ENCODE results near the gene GNL1. TPM values are rescaled to one million over a fixed set of nuclear protein-coding genes. Genes with fewer than 3 reads are reported as not detected.

The GNL1 gene
- total RNA-seq, 2 donors from 2014 or later, result 42.2 to 49.3 TPM

GRCh38 chr6:30568245-30568644 lies 12.0 kb upstream of the GNL1 start:
- no peaks in the 10 kb centered on the region for H3K9me3 ChIP-seq
- H3K4me1 ChIP-seq, result peaks cover 21% of the 10 kb centered on the region
- no peak overlapping the region for H3K27ac ChIP-seq
- no peak overlapping the region for H3K4me3 ChIP-seq
- no peaks in the 10 kb centered on the region for H3K27me3 ChIP-seq
- DNase-seq, result no peak
- no peak for TF ChIP-seq CTCF (IDR thresholded peaks at IDR 0.05)
- intact Hi-C loops (cut with DNase I), result no loop called here
- no peaks in the 10 kb centered on the region for H3K36me3 ChIP-seq
- H3K9ac ChIP-seq (ENCODE audit: low read depth in 2 of 2, low read length in 2 of 2), result no peak overlapping the region

GRCh38 chr6:30565772-30566171 lies 9.5 kb upstream of the GNL1 start:
- intact Hi-C loops (cut with DNase I), result no loop called here
- H3K9me3 ChIP-seq, result no peaks in the 10 kb centered on the region
- H3K27me3 ChIP-seq, result no peaks in the 10 kb centered on the region
- DNase-seq, result no peak
- no peak overlapping the region for H3K9ac ChIP-seq (ENCODE audit: low read depth in 2 of 2, low read length in 2 of 2)
- no peak for TF ChIP-seq CTCF (IDR thresholded peaks at IDR 0.05)
- H3K36me3 ChIP-seq, result no peaks in the 10 kb centered on the region
- H3K27ac ChIP-seq, result no peak overlapping the region
- H3K4me1 ChIP-seq, result peaks cover 8% of the 10 kb centered on the region
- no peak overlapping the region for H3K4me3 ChIP-seq

GRCh38 chr6:30564114-30564513 lies 7.8 kb upstream of the GNL1 start:
- intact Hi-C loops (cut with DNase I), result no loop called here
- no peak overlapping the region for H3K9ac ChIP-seq (ENCODE audit: low read depth in 2 of 2, low read length in 2 of 2)
- no peaks in the 10 kb centered on the region for H3K4me1 ChIP-seq
- no peaks in the 10 kb centered on the region for H3K36me3 ChIP-seq
- H3K9me3 ChIP-seq, result no peaks in the 10 kb centered on the region
- no peak for DNase-seq
- H3K4me3 ChIP-seq, result no peak overlapping the region
- TF ChIP-seq CTCF (IDR thresholded peaks at IDR 0.05), result no peak
- H3K27ac ChIP-seq, result no peak overlapping the region
- H3K27me3 ChIP-seq, result no peaks in the 10 kb centered on the region

GRCh38 chr6:30562470-30563425 lies 6.5 kb upstream of the GNL1 start:
- Histone ChIP-seq H3K27me3 (no peaks in the 10 kb centered on the region), H3K9me3 (no peaks in the 10 kb centered on the region), H3K9ac (ENCODE audit: low read depth in 2 of 2, low read length in 2 of 2) (no peak overlapping the region), H3K36me3 (no peaks in the 10 kb centered on the region), H3K4me3 (no peak overlapping the region), H3K27ac (no peak overlapping the region), H3K4me1 (no peaks in the 10 kb centered on the region)
- no peak for DNase-seq
- intact Hi-C loops (cut with DNase I), result no loop called here
- no peak for TF ChIP-seq CTCF (IDR thresholded peaks at IDR 0.05)

- no peak overlapping the region for H3K27ac ChIP-seq
- no peak overlapping the region for H3K4me3 ChIP-seq
- no peaks in the 10 kb centered on the region for H3K9me3 ChIP-seq
- DNase-seq, result no peak
- intact Hi-C loops (cut with DNase I), result no loop called here
- no peaks in the 10 kb centered on the region for H3K36me3 ChIP-seq
- no peak overlapping the region for H3K9ac ChIP-seq (ENCODE audit: low read depth in 2 of 2, low read length in 2 of 2)
- TF ChIP-seq CTCF (IDR thresholded peaks at IDR 0.05), result no peak
- H3K4me1 ChIP-seq, result no peaks in the 10 kb centered on the region
- no peaks in the 10 kb centered on the region for H3K27me3 ChIP-seq
These were observed 4.6 kb upstream of the GNL1 start for GRCh38 chr6:30560930-30561329.
